ENCODE measurements around the gene FOXA1. TPM values are rescaled to one million over a fixed set of nuclear protein-coding genes. Genes with fewer than 3 reads are reported as not detected.

FOXA1 gene
- total and polyA plus RNA-seq, 10 donors = not detected

GRCh38 chr14:37566811-37567371, 28.2 kb downstream of the FOXA1 start:
- H3K4me1 ChIP-seq = no peaks in the 10 kb centered on the region
- H3K4me3 ChIP-seq = no peak overlapping the region
- no peak overlapping the region for H3K27ac ChIP-seq
- no peaks in the 10 kb centered on the region for H3K9me3 ChIP-seq
- H3K36me3 ChIP-seq = no peaks in the 10 kb centered on the region
- TF ChIP-seq, protein P1, sequence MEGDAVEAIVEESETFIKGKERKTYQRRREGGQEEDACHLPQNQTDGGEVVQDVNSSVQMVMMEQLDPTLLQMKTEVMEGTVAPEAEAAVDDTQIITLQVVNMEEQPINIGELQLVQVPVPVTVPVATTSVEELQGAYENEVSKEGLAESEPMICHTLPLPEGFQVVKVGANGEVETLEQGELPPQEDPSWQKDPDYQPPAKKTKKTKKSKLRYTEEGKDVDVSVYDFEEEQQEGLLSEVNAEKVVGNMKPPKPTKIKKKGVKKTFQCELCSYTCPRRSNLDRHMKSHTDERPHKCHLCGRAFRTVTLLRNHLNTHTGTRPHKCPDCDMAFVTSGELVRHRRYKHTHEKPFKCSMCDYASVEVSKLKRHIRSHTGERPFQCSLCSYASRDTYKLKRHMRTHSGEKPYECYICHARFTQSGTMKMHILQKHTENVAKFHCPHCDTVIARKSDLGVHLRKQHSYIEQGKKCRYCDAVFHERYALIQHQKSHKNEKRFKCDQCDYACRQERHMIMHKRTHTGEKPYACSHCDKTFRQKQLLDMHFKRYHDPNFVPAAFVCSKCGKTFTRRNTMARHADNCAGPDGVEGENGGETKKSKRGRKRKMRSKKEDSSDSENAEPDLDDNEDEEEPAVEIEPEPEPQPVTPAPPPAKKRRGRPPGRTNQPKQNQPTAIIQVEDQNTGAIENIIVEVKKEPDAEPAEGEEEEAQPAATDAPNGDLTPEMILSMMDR (IDR thresholded peaks at IDR 0.05 in 8 of 11, conservative IDR thresholded peaks at IDR 0.05 in 3 of 11) = no peak
- TF ChIP-seq POLR2A (IDR thresholded peaks at IDR 0.05) (no peak), POLR2AphosphoS5 (IDR thresholded peaks at IDR 0.05) (no peak)
- H3K27me3 ChIP-seq (replicated peaks in 1 of 7) = no peaks in the 10 kb centered on the region
- intact Hi-C loops (cut with DNase I; ENCODE audit: low total_unique reads) = no loop called here
- no peak for DNase-seq
- 50 to 64% (median 58%) methylated on average over 3 of the region's 3 CpGs for WGBS, 5 donors

GRCh38 chr14:37565550-37565949, 29.5 kb downstream of the FOXA1 start:
- no peaks in the 10 kb centered on the region for H3K9me3 ChIP-seq
- DNase-seq = no peak
- H3K4me1 ChIP-seq = no peaks in the 10 kb centered on the region
- TF ChIP-seq, protein P1 (IDR thresholded peaks at IDR 0.05 in 8 of 11, conservative IDR thresholded peaks at IDR 0.05 in 3 of 11) = no peak
- no peak for TF ChIP-seq POLR2A (IDR thresholded peaks at IDR 0.05)
- no peak for TF ChIP-seq POLR2AphosphoS5 (IDR thresholded peaks at IDR 0.05)
- H3K36me3 ChIP-seq = no peaks in the 10 kb centered on the region
- 83 to 90% (median 86%) methylated on average over 1 of the region's 1 CpG for WGBS, 5 donors
- H3K27ac ChIP-seq = no peak overlapping the region
- no peak overlapping the region for H3K4me3 ChIP-seq
- intact Hi-C loops (cut with DNase I; ENCODE audit: low total_unique reads) = no loop called here
- H3K27me3 ChIP-seq (replicated peaks in 1 of 7) = no peaks in the 10 kb centered on the region

- Histone ChIP-seq H3K9me3 (no peaks in the 10 kb centered on the region), H3K4me3 (no peak overlapping the region), H3K4me1 (no peaks in the 10 kb centered on the region), H3K36me3 (no peaks in the 10 kb centered on the region), H3K27ac (no peak overlapping the region), H3K27me3 (replicated peaks in 1 of 7) (no peaks in the 10 kb centered on the region)
- WGBS, 5 donors = 74 to 90% (median 78%) methylated on average over 2 of the region's 2 CpGs
- DNase-seq = no peak
- TF ChIP-seq POLR2AphosphoS5 (IDR thresholded peaks at IDR 0.05) (no peak), POLR2A (IDR thresholded peaks at IDR 0.05) (no peak)
- TF ChIP-seq, protein P1 (IDR thresholded peaks at IDR 0.05 in 8 of 11, conservative IDR thresholded peaks at IDR 0.05 in 3 of 11) = no peak
- intact Hi-C loops (cut with DNase I; ENCODE audit: low total_unique reads) = no loop called here
These were observed 31.9 kb downstream of the FOXA1 start for GRCh38 chr14:37563189-37563588.

GRCh38 chr14:37559386-37559785, 35.7 kb downstream of the FOXA1 start:
- no peaks in the 10 kb centered on the region for H3K36me3 ChIP-seq
- no peaks in the 10 kb centered on the region for H3K4me1 ChIP-seq
- intact Hi-C loops (cut with DNase I; ENCODE audit: low total_unique reads) = no loop called here
- TF ChIP-seq, protein P1 (IDR thresholded peaks at IDR 0.05 in 8 of 11, conservative IDR thresholded peaks at IDR 0.05 in 3 of 11) = no peak
- TF ChIP-seq POLR2A (IDR thresholded peaks at IDR 0.05) (no peak), POLR2AphosphoS5 (IDR thresholded peaks at IDR 0.05) (no peak)
- WGBS, 5 donors = 80 to 88% (median 84%) methylated on average over 6 of the region's 6 CpGs
- DNase-seq = no peak
- H3K27me3 ChIP-seq (replicated peaks in 1 of 7) = no peaks in the 10 kb centered on the region
- no peak overlapping the region for H3K4me3 ChIP-seq
- H3K27ac ChIP-seq = no peak overlapping the region
- peaks cover 0 to 20% (median 7%) of the 10 kb centered on the region in 8 donors for H3K9me3 ChIP-seq

Data from spleen (tissue), 11 donors.